Breast epithelium (tissue), 4 donors: ENCODE measurements around the gene CXorf38. TPM values are rescaled to one million over a fixed set of nuclear protein-coding genes. Genes with fewer than 3 reads are reported as not detected.
"Not testable (repeated sequence)": the region's sequence is repeated elsewhere in the genome, so short reads cannot be mapped to it uniquely, and the experiment has no call there.

Experiments used
- DNase-seq, 2 donors: peaks; one replicate each; pipeline ENCODE4 v3.0.0-alpha.2; 2019; ENCODE audit warnings: low spot score in 2 of 2
- H3K27ac ChIP-seq, 2 donors: fragments of 200-600 bp; sonication (generic) in 1 of 2; one replicate each; pipeline ENCODE4 v1.5.1; 2016 to 2019; ENCODE audit warnings: mild to moderate bottlenecking in 1 of 2
- H3K27me3 ChIP-seq, 2 donors: fragments of 200-600 bp; sonication (generic) in 1 of 2; one replicate each; pipeline versions ENCODE4 v1.5.1 to v1.6.0; 2017 to 2019; ENCODE audit warnings: control low read depth in 1 of 2, mild to moderate bottlenecking in 1 of 2
- H3K36me3 ChIP-seq: fragments of 200-600 bp; one replicate; pipeline ENCODE4 v1.5.1; 2019
- H3K4me1 ChIP-seq, 2 donors: fragments of 200-600 bp; sonication (generic); one replicate each; pipeline ENCODE4 v1.5.1; 2016 to 2019; ENCODE audit warnings: control low read depth in 1 of 2
- H3K4me3 ChIP-seq, 3 donors: fragments of 200-600 bp; sonication (generic); 1 replicate in 2 of 3; 2 replicates in 1 of 3; pipeline ENCODE4 v1.5.1; 2016 to 2019; ENCODE audit warnings: mild to moderate bottlenecking in 3 of 3, moderate library complexity in 2 of 3
- H3K9me3 ChIP-seq, 2 donors: fragments of 200-600 bp; sonication (generic) in 1 of 2; one replicate each; pipeline ENCODE4 v1.5.1; 2016 to 2019; ENCODE audit warnings: control low read depth in 1 of 2
- CTCF ChIP-seq, 3 donors: fragments of 450-650 bp; IDR thresholded peaks; one replicate each; pipeline ENCODE4 v1.5.1; 2016 to 2017; ENCODE audit warnings: antibody characterized with exemption in 3 of 3, mild to moderate bottlenecking in 3 of 3, moderate library complexity in 3 of 3
- POLR2A ChIP-seq: fragments of 450-650 bp; IDR thresholded peaks from one replicate; pipeline ENCODE4 v1.6.1; 2016; ENCODE audit warnings: antibody characterized with exemption, mild to moderate bottlenecking, moderate library complexity
- POLR2AphosphoS5 ChIP-seq, 3 donors: sonication (generic); formaldehyde crosslinking; IDR thresholded peaks; one replicate each; pipeline ENCODE4 v1.6.1; 2017; ENCODE audit warnings: antibody characterized with exemption in 3 of 3
- intact Hi-C: fragments of 100-400 bp; cut with DNase I; formaldehyde crosslinking; loops from one replicate; pipeline ENCODE4 v1.15.1; 2023; ENCODE audit warnings: low total_unique reads
- total RNA-seq, 3 donors: library from RNA; depleted of rRNA; stranded (reverse); fragments of >200 nt; gene quantifications; one replicate each; pipeline ENCODE4 v1.1.0, GENCODE V29; 2016

The CXorf38 gene
- total RNA-seq, 3 donors from 2014 or later, result 16.7 to 23.9 (median 16.8) TPM

- Histone ChIP-seq H3K36me3 (no peaks in the 10 kb centered on the region), H3K4me3 (no peak overlapping the region), H3K9me3 (no peaks in the 10 kb centered on the region), H3K4me1 (no peaks in the 10 kb centered on the region), H3K27ac (no peak overlapping the region), H3K27me3 (peaks cover 0 to 39% of the 10 kb centered on the region in 2 donors)
- intact Hi-C loops, result no loop called here
- TF ChIP-seq POLR2A (no peak), POLR2AphosphoS5 (IDR thresholded peaks at IDR 0.05) (no peak), CTCF (IDR thresholded peaks at IDR 0.05) (no peak)
- no peak for DNase-seq
Measured at GRCh38 chrX:40582811-40583210, 64.5 kb downstream of the CXorf38 start.

DNA sequence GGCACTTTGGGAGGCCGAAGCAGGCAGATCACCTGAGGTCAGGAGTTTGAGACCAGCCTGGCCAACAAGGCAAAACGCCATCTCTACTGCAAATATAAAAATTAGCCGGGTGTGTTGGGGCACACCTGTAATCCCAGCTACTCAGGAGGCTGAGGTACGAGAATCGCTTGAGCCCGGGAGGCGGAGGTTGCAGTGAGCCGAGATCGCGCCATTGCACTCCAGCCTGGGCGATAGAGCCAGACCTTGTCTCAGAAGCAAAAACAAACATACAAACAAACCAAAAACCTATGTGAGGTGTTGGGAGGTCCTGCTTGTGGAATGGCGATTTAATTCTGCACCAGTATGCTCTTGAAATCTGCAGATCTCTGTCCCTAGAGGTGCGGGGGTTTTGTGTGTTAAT lies 65.2 kb downstream of the CXorf38 start:
- DNase-seq, H3K9me3 ChIP-seq, H3K4me1 ChIP-seq, intact Hi-C loops, H3K27ac ChIP-seq, H3K36me3 ChIP-seq: not testable (repeated sequence)
- Histone ChIP-seq H3K4me3 (peak overlapping the region in 1 of 3 donors; percentile 87), H3K27me3 (peaks cover 0 to 44% of the 10 kb centered on the region in 2 donors)

DNA sequence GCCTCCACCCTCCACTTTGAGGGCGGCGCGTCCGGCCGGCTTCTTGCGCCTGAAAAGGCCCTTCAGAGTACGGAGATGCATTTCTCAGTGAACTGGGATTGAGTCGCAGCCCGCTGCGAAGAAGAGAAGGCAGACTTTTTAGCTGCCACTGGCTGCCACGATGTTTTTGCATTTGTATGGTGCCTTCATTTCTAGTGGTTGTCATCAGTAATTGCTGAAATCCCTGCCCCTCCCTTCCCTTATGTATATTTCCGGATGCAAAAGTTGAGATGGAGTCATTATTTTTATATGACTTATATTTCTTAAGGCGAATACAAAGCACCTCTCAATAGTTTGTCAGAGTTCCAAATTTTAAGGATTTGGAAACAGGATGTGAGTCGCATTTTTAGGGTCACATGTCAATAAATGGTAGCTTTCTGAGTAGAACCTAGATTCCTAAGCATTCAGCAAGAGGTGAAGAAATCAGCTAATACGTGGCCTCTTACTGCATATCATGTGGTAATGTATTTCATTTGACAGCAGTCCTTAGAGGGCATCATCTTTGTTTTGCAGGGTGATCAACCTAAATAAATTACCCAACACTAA lies 65.9 kb downstream of the CXorf38 start:
- intact Hi-C loops, result no loop called here
- peak overlapping the region; percentile 70 to 87 (median 78) for H3K4me3 ChIP-seq
- TF ChIP-seq POLR2A (no peak), CTCF (IDR thresholded peaks at IDR 0.05) (no peak), POLR2AphosphoS5 (IDR thresholded peaks at IDR 0.05) (no peak)
- H3K4me1 ChIP-seq, result no peaks in the 10 kb centered on the region
- DNase-seq, result no peak
- peaks cover 0 to 38% of the 10 kb centered on the region in 2 donors for H3K27me3 ChIP-seq
- no peaks in the 10 kb centered on the region for H3K9me3 ChIP-seq
- H3K36me3 ChIP-seq, result no peaks in the 10 kb centered on the region
- peak overlapping the region; percentile 89 to 97 for H3K27ac ChIP-seq

GRCh38 chrX:40580537-40581335 lies 66.6 kb downstream of the CXorf38 start, which contains the start of gene ATP6AP2:
TSS of gene ATP6AP2 (plus strand) at chrX:40580970. CDS start at chrX:40581066, 96 bp downstream.
- H3K4me1 ChIP-seq, result no peaks in the 10 kb centered on the region
- H3K27ac ChIP-seq, result peak within 1 kb of the TSS; percentile 89 to 97
- TF ChIP-seq CTCF (IDR thresholded peaks at IDR 0.05), result no peak
- peak; percentile 39 to 72 (median 59) for TF ChIP-seq POLR2AphosphoS5 (IDR thresholded peaks at IDR 0.05)
- peak; percentile 54 for TF ChIP-seq POLR2A
- no peaks in the 10 kb centered on the region for H3K36me3 ChIP-seq
- DNase-seq, result peak; percentile 90 to 94
- no peaks in the 10 kb centered on the region for H3K9me3 ChIP-seq
- intact Hi-C loops, result no loop called here
- H3K4me3 ChIP-seq, result peak within 1 kb of the TSS; percentile 70 to 87 (median 78)
- peaks cover 0 to 31% of the 10 kb centered on the region in 2 donors for H3K27me3 ChIP-seq

DNA sequence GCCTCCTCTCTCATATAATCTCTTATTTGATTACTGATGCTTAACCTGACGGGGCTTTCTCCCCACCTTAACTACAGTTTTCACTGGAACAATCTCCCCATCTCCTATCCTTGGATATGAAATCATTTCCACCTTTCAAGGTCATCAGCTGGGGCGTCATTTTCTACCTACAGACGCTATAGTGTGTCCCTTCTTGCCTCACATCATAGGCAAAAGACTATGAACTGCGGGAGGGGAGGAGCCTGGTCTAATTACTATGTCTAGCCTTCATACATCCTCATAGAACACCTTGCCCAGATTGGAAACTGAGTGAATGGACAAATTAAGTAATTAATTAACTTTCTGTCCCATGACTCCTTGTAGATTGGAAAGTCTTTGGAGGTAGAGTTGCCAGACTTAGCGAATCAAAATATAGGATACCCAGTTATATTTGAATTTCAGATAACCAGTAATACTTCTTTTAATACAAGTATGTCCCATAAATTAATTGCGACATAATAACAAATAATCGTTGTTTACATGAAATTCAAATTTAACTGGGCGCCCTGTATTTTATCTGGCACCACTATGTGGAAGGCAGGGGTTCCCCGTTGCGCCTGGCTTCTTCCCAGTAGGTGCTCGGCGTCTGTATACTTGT lies 67.3 kb downstream of the CXorf38 start:
- Histone ChIP-seq H3K9me3 (no peaks in the 10 kb centered on the region), H3K36me3 (no peaks in the 10 kb centered on the region), H3K4me1 (no peaks in the 10 kb centered on the region), H3K4me3 (peak overlapping the region; percentile 70 to 87 (median 78)), H3K27me3 (peaks cover 0 to 31% of the 10 kb centered on the region in 2 donors), H3K27ac (peak overlapping the region; percentile 89 to 97)
- intact Hi-C loops, result no loop called here
- no peak for DNase-seq
- TF ChIP-seq POLR2A (no peak), CTCF (IDR thresholded peaks at IDR 0.05) (no peak), POLR2AphosphoS5 (IDR thresholded peaks at IDR 0.05) (no peak)
